Activated CD8-positive, alpha-beta memory T cell treated with anti-CD3 and anti-CD28 coated beads for 1 hour (primary cell): ENCODE data around the gene U2SURP.

Source experiments
- DNase-seq, 2 donors: peaks; one replicate each; pipeline ENCODE4 v3.0.0-alpha.2; 2020; ENCODE audit warnings: low read depth in 1 of 2; ENCODE audit errors: extremely low read depth in 1 of 2

The U2SURP gene

DNA sequence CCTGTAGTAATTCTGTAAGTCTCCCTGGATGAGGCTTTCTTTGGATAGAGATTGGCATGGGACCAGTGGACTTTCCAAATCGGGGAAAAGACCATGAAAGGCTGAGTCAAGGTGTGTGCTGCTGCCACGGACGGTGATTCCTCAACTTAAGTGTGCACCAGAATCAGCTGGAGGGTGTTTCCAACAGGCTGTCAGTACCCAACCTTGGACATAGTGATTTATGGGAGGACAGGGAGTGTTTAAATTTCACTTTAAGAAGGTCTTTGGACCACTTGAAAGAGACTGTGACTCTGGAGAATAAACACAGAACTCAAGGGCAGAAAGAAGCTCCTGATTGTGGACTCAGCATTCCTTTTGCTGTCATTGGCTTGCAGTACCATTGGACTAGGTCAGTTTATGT is 97.8 kb downstream of the U2SURP start:
- no peak for DNase-seq

DNA sequence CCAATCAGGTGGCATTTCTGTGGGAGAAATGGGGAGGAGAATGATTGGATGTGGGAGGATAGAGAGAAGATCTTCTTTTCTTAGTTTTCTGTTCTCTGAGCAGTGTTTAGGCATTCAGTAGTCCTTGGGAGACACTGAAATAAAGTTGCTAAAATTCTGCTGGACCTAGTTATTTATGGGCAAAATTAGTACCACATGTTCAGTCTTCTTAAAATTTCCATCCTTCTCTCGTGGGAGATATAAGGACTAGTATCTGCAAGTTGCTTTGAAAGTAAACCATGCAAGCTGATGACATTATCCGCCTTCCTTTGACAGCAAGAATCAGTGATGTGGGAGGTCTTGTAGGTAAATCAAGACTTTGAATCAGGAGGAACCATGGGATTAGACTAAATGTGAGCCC is 98.3 kb downstream of the U2SURP start:
- no peak for DNase-seq

DNA sequence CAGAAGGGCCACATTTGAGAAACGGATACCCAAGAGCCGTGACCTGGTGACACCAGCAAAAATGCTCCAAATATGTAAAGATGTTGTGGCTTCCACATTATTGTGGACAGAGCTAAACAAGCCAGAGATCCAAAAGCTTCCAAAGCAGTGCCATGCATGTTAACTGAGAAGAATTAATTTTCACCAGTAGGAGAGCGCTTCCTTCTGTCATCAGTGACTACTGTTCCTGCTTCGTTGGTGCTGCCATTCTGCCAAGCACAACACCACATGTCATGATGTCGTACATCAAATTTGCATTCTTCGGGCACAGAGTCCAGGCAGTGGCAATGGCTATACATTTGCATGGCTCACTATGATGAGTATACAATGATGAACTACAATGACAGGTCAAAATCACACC is 99.1 kb downstream of the U2SURP start:
- no peak for DNase-seq

DNA sequence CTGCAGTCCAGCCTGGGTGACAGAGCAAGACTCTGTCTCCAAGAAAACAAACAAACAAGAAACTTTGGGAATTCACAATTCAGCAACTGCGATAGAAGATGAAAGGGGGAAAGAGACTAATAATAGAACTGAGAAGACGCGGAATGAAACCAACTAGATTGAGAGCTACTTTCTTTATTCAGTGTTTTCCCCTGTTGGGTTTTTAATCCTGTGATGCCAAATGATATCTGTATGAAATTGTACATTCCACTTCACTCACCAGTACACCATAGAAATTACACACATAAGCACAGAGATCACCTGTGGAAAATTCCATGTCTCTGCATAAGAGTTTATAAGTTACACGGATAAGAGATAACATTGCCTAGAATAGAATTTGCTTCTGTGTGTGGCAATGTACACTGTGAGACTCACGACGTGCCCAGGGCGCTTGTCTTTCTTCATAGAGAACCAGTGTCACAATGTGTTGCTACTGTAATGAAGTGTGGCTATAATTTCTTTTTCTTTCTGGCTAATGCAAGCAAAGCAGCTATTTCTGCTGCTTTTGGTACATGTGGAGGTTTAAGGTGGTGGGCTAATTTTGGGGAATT is 100.5 kb downstream of the U2SURP start:
- no peak for DNase-seq

DNA sequence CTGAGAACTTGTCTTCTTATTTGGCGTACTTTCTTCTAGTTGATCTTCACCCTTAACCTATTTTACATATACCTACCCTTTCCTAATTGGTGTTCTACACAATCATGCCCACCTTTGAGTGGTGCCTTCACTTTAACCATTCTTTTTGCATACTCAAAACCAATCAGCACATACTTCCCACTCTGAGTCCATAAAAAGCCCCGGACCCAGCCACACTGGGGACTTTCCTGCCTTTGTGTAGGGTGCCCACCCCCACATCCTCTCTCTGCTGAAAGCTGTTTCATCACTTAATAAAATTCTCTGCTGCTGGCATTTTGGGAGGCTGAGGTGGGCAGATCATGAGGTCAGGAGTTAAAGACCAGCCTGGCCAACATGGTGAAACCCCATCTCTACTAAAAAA is 102.3 kb downstream of the U2SURP start:
- DNase-seq, result no peak

DNA sequence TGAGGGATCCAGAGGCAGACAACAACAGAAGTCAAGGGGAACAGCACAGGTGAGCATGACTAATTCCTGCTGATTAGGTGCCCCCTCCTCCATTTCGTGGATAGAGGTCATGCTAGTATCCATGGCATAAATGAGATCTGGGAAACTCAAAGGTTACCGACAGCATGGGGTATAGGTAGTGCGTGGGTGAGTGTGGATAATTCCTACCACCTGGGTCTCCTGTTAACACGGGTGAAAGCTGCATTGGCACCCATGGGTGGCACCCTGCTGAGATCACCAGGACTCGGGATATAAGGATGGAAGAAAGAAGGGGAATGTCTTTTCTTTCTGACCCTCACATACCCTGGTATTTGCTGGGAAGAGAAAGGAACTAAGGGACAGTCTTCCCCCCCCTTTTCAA is 103.8 kb downstream of the U2SURP start:
- no peak for DNase-seq

DNA sequence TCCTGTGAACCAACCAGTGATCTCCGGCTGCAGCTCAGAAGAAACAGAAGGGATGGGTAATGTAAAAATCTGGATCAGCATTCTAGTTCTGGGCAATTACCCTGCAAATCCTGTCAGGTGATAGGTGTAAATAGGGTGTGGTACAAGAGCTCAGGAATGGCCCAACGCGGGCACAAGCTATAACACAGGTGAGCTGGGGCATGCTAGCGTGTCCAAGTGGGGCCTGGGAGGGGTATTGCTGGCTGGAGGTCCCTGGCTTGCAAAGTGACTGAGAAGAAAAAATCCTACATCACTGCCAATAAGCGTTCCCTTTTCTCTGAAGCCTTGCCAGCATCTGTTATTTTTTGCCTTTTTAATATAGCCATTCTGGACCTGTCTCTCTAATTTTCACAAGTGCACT is 108.5 kb downstream of the U2SURP start:
- no peak for DNase-seq
